ENCODE measurements around the gene CDC45.

The CDC45 gene

GRCh38 chr22:19495562-19496323, 16.0 kb downstream of the CDC45 start:
- DNase-seq (ENCODE audit: low spot score) = no peak

GRCh38 chr22:19496324-19496630, 16.6 kb downstream of the CDC45 start:
- DNase-seq (ENCODE audit: low spot score) = no peak

GRCh38 chr22:19497245-19497644, 17.5 kb downstream of the CDC45 start:
- no peak for DNase-seq (ENCODE audit: low spot score)

GRCh38 chr22:19498154-19498865, 18.6 kb downstream of the CDC45 start:
- DNase-seq (ENCODE audit: low spot score) = no peak

DNA sequence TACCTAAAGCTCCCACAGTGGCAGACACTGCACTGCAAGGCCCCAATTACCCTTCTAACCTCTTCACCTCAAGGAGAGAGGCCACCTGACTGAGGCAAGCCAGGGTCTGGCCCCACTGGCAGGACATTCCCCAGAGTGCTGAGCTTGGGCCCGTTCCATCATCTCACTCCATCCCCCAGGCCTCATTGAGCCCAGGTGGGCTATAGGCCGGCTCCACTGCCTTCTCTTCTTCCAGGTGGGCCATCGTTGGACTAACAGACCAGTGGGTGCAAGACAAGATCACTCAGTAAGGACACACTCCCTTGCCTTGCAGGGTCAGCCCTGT, 19.1 kb downstream of the CDC45 start:
- no peak for DNase-seq (ENCODE audit: low spot score)

DNA sequence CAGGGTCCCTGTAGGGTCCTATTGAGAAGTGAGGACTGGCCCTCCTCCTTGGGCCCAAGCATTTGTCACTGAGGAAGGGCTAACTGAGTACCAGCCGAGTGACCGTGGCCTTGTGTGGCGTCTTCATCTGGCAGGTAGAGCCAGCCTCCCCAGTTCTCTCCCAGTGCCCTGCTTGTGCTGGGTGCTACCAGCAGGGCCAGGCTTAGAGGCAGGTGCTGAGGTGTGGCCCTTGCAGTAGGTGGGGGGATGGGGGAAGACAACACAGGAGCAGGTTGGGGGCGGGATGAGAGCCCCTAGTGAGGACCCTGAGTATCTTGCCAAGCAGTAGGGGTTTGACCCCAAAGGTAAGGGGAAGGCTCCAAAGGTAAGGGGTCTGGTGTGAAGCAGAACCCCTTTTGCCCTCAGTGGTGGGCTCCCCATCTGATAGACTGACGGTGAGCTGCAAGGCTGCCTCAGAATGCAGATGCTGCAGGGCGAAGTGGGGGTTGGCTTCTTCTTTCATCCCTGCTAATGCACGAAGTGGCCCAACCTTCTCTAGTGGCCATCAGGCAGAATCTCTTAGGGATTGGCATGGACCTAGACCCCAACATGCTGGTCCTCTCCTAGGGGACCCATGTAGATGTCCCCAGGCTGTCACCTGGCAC, 19.6 kb downstream of the CDC45 start:
- DNase-seq (ENCODE audit: low spot score) = no peak

DNA sequence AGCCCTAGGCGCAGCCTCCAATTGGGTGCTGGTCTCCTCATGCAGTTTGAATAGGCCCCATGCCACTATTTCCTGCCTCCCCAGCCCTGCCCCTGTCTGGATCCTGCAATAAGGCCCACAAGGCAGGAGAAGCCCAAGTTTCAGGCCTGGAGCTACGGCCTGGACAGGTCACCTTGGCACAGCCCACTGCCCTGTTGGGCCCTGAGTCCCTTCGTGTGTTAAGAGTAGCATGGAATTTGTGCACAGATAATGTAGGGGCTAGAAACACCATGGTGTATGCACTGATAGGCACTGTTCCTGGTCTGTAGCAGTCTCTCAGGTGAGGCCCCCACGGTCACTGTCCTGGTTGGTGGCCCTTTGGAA, 20.1 kb downstream of the CDC45 start:
- no peak for DNase-seq (ENCODE audit: low spot score)

DNA sequence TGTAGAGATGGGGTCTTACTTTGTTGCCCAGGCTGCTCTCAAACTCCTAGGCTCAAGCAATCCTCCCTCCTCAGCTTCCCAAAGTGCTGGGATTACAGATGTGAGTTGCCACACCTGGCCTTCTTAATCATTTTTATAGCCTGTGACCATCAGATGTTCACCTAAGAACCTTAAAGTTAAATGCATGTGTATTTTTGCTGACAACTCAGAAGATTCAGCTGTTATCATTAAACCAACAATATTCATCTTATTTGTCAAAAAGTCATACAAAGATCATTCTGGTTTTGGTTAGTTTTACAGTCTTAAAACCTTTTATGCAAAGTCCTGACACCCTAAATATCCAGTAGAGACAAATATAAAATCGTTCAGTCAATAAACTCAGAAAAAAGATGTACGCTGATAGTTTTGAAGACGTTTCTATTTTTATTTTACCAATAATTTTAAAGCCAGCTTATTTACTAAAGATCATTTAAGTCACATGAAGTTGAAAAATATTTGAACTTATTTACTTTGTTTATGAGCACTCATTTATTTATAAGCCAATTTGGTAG, 22.3 kb downstream of the CDC45 start:
- no peak for DNase-seq (ENCODE audit: low spot score)

- DNase-seq (ENCODE audit: low spot score) = no peak
Measured at GRCh38 chr22:19503367-19503766, 23.6 kb downstream of the CDC45 start.

GRCh38 chr22:19503869-19504268, 24.1 kb downstream of the CDC45 start:
- DNase-seq (ENCODE audit: low spot score) = peak; percentile 35

DNA sequence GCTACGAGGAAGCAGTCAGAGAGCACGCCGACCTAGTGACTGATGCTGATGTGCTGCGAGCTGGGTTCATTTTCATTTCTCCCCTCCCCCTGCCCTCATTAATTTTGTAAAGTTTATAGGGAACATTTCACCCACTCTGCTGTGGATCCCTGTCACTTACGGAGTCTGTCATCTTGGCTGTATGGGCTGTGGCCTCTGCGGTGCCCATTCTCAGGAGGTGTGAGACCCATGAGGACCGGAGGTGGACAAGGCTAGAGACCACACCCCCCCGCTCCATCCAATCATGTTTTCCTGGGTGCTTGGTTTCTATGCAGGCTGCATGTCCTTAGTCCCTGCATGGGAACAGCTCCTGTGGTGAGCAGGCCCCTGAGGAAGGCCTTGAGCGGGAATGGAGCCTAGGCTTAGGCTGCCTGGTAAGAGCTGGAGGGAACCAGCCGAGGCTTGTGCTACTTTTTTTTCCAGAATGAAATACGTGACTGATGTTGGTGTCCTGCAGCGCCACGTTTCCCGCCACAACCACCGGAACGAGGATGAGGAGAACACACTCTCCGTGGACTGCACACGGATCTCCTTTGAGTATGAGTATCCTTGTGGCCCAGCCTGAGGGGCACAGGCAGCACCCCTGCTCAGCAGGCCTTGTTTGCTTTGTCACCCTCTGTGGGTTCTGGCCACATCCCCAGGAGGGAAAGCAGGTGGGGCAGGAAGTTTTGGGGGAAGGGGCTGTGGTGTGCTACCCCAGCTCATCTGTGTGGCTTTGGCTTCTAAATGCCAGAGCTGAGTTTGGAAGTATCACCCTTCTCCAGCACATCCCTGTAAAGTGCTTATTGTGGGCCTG, 25.4 kb downstream of the CDC45 start:
- DNase-seq (ENCODE audit: low spot score) = no peak

- DNase-seq (ENCODE audit: low spot score) = no peak
Measured at GRCh38 chr22:19505735-19506126, 26.0 kb downstream of the CDC45 start.

DNA sequence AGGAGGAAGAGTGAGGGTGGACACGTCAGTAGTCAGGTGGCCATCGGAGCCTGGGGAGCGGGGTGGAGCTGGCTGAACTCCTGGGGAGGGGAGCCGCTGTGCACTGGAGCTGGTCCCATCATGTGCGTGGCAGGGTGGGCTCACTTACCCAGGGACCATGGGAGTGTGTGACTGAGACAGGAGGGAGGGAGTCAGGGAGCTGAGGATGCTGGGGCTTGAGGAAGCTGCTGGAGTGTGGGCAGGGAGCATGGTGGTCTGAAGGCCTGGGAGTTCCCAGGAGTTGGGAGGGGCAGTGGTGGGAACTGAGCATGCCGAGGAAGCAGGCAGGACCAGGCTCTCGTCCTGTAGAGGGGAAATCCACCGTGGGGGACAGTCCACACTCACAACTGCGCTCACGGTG, 26.5 kb downstream of the CDC45 start:
- no peak for DNase-seq (ENCODE audit: low spot score)

DNA sequence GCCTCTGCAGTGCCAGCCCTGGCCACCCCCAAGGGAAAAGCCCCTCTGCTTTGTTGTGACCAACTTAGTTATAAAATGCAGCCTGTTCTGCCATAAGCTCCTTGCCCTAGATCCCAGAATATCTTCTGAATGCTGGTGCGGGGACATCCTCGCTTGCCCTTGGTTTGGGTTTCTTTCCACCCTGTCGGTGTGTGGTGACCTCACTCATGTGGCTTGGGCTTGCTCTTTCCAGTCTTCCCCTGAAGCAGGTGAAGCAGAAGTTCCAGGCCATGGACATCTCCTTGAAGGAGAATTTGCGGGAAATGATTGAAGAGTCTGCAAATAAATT, 27.8 kb downstream of the CDC45 start:
- DNase-seq (ENCODE audit: low spot score) = no peak

DNA sequence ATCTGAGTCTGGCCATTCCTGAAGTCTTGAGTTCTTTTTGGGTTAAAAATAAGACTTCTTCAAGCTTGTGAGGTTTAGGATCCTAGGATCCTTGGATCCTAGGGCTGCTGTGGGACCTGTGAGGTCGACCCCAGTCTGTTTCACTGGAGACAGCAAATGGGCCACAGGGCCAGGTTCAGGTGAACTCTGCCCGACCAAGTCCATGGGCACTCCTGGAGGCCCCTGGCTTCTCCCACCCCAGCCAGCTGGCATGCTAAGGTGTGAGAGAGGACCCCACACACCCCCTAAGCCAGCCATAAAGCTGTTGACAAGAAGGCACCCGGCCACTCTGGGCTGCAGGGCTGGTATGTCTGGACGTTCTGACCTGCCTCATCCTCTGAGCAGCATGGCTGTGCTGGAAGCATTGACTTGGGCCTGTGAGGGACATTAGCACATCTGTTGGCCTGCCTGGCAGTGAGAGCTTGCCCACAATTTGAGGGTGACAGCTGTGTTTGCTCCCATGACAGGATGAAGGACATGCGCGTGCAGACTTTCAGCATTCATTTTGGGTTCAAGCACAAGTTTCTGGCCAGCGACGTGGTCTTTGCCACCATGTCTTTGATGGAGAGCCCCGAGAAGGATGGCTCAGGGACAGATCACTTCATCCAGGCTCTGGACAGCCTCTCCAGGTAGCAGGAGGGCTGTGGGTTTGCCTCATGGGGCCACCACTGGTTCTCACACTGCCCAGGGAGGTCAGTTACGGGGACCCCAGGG, 28.5 kb downstream of the CDC45 start:
- no peak for DNase-seq (ENCODE audit: low spot score)

DNA sequence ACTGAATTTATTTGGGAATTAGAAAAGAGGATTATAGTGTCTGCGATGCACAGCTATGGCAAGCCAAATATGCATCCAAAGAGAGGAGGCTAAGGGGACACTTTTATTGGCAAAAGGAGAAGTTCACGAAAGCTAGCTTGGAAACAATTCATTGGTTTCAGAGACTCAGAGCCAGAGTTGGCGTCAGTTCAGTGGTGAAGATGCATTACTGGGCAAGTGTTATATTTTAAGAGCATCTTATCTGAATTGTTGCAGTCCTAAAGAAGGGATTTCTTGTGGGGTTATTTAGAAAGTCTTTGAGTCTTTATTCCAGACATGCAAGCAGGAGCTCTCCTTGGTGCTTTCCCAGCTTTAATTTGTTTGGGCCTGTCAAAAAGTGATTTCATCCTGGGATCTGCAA, 29.5 kb downstream of the CDC45 start:
- DNase-seq (ENCODE audit: low spot score) = no peak

GRCh38 chr22:19509923-19510322, 30.2 kb downstream of the CDC45 start:
- DNase-seq (ENCODE audit: low spot score) = no peak

GRCh38 chr22:19510919-19511341, 31.2 kb downstream of the CDC45 start:
- DNase-seq (ENCODE audit: low spot score) = no peak

- no peak for DNase-seq (ENCODE audit: low spot score)
Measured at GRCh38 chr22:19513823-19514222, 34.1 kb downstream of the CDC45 start.

DNA sequence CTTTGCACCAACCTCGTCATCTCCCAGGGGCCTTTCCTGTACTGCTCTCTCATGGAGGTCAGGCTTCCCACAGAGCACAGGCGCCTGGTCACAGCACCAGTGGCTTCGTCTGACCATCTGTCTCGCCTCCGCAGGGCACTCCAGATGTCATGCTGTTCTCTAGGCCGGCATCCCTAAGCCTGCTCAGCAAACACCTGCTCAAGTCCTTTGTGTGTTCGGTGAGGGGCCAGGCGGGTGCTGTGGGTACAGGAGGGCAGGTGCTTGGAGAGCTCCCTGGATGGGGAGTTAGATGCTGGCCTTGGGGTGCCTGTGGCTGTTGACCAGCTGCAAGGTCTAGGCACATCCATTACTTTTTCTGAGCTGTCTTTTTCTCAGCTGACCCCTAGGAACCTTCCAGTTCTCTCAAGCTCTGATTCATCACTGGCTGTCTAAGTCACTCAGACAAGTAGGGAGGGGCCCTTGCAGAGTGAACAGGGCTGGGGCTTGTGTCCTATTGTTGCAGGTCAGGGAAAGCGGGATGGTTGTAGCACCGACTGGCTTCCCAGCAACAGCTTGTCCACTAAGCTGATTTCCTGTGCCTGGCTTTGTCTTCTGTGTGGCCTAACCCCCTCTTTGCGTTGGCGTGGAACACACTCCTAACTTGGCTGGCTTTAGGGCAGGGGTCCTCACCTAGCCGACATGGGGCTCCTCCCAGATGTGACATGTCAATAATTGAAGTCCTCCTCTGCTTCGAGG, 35.3 kb downstream of the CDC45 start:
- peak; percentile 65 for DNase-seq (ENCODE audit: low spot score)

Measured in D341Med (cell line).